A673 (cell line): ENCODE results near the gene TNKS1BP1. TPM values are rescaled to one million over a fixed set of nuclear protein-coding genes. Genes with fewer than 3 reads are reported as not detected.

Source experiments
- BruUV-seq: library from RNA; stranded (reverse); fragments of 400-500 nt; replicated peaks from 2 replicates; lab custom pipeline; 2021; lab: Mats Ljungman, UMichigan
- CTCF ChIA-PET: fragments of 300-600 bp; sonication (Branson Sonifier 250); formaldehyde crosslinking; loops from one replicate; lab custom pipeline; 2022; ENCODE audit warnings: antibody characterized with exemption; lab: Charles Lee
- POLR2A ChIA-PET: fragments of 300-600 bp; sonication (Branson Sonifier 250); formaldehyde crosslinking; loops from one replicate; lab custom pipeline; 2022; ENCODE audit warnings: antibody characterized with exemption; ENCODE audit not compliant: low non-redundant PET; lab: Charles Lee
- DNase-seq: peaks from one replicate; pipeline ENCODE4 v3.0.0-alpha.2; 2015; ENCODE audit warnings: low spot score
- H3K27ac ChIP-seq: fragments of 200-600 bp; sonication (generic); 2 replicates; pipeline ENCODE4 v1.5.1; 2016; ENCODE audit warnings: mixed run types, low read depth, mild to moderate bottlenecking, mixed read lengths, antibody characterized with exemption, low read length; ENCODE audit not compliant: poor library complexity, severe bottlenecking
- H3K27me3 ChIP-seq: fragments of 200-600 bp; sonication (generic); replicated peaks from 2 replicates; pipeline ENCODE4 v1.6.1; 2017; ENCODE audit warnings: mixed run types, low read depth, mild to moderate bottlenecking, mixed read lengths, antibody characterized with exemption, low read length; ENCODE audit not compliant: insufficient read depth, poor library complexity
- H3K36me3 ChIP-seq: fragments of 200-600 bp; sonication (generic); 2 replicates; pipeline ENCODE4 v1.6.1; 2016; ENCODE audit warnings: mixed run types, mild to moderate bottlenecking, mixed read lengths, antibody characterized with exemption, low read length; ENCODE audit not compliant: insufficient read depth, poor library complexity, severe bottlenecking
- H3K4me1 ChIP-seq: fragments of 200-600 bp; sonication (generic); 2 replicates; pipeline ENCODE4 v1.6.1; 2017; ENCODE audit warnings: mixed run types, mild to moderate bottlenecking, mixed read lengths, antibody characterized with exemption, low read length; ENCODE audit not compliant: insufficient read depth, poor library complexity, severe bottlenecking
- H3K4me3 ChIP-seq: fragments of 200-600 bp; sonication (generic); 2 replicates; pipeline ENCODE4 v1.5.1; 2016; ENCODE audit warnings: low read depth, mixed run types, mild to moderate bottlenecking, mixed read lengths, low read length; ENCODE audit not compliant: poor library complexity, severe bottlenecking
- H3K9me3 ChIP-seq: fragments of 200-600 bp; sonication (generic); 2 replicates; pipeline ENCODE4 v1.6.1; 2016; ENCODE audit warnings: mixed run types, low read depth, mild to moderate bottlenecking, mixed read lengths, antibody characterized with exemption, low read length; ENCODE audit not compliant: poor library complexity, severe bottlenecking
- EZH2 ChIP-seq: fragments of 200-600 bp; sonication (generic); IDR thresholded peaks from 2 replicates; pipeline ENCODE4 v1.6.1; 2017; ENCODE audit warnings: borderline replicate concordance, low read depth, mild to moderate bottlenecking, mixed read lengths, antibody characterized with exemption, low read length; ENCODE audit not compliant: poor library complexity, severe bottlenecking
- intact Hi-C: fragments of 100-400 bp; cut with micrococcal nuclease; formaldehyde crosslinking; loops from one replicate; pipeline ENCODE4 v1.10.0; 2022; ENCODE audit not compliant: unreplicated experiment
- total RNA-seq: library from RNA; stranded (reverse); gene quantifications from 2 replicates; pipeline ENCODE4 v1.2.3, GENCODE V29; 2021
- TF ChIP-seq, protein P1 (sequence below): fragments of 300-800, 200-600 bp; sonication (generic); conservative IDR thresholded peaks from 2 replicates; pipeline ENCODE4 v1.5.1; 2017; ENCODE audit warnings: low read depth, mild to moderate bottlenecking, antibody characterized with exemption, low read length, moderate library complexity, mixed read lengths

Gene TNKS1BP1
- total RNA-seq, 1 experiment from 2014 or later = 80.4 TPM

DNA sequence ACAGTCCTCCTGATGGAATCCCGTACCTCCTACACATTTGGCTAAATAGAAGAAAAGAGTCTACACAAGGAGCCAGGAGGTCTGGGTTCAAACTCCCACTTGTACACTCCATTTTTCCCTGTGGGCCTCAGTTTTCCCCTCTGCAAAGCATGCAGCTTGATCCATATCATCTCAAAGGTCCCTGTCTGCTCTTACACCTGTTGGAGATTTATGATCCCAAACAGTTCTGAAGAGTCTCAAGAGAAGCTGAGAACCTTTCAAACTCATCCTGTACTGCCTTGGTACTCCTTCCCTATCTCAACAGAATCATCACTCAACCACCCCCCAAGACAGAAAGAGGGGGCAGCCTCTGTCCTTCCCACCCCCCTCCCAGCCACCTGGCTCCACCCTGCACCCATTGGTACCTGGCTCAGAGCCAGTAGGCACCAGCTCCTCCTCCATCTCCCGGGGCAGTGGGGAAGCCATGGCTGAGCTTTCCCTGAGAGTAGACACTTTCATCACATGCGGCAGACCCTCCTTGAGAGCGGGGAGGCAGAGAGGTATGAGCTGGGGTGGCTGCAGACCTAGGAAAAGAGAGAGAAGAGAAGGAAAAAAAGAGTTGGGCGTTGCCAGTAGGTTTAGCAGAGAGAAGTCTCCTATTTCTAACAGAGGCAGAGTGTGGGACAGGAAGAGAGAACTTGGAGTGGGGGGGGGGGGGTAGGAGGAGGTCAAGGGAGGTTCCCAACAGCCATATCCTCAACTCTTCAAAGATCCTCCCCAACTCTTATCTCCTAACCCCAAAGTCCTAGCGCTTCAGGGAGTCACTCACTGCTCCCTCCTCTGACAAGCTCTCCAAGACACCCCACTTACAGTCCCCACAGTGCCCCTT, 3.1 kb downstream of the TNKS1BP1 start:
- peaks cover 43% of the 10 kb centered on the region for H3K4me1 ChIP-seq

DNA sequence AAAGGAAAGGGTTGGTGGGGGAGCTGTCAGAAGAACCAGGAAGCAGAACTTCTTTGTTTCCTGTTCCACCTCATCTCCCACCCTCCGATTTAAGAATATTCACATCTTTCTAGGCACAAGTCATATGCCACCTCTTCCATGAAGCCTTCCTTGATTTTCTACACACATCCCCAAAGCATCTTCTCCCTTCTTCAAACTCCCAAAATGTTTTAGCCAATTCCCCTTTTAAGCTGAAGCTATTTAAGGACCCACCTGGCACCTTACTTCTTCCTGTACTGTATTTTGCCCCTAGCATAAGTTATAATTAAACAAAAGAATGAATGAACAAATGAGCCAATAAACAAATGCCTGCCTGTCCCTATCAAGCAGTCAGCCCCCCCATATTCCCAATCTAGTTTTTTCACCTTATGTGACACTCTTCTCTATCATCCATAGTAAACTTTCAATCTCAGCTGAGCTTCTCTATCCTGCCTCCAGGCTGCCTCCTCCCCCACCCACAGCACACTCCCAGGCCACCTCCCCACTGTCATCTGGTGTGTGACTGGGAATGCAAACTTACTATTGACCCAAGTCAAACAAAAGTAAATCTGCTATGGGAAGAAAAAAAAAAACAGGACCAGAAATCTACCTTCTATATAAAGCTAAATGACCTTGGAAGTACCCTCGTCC, 3.9 kb downstream of the TNKS1BP1 start:
- CTCF ChIA-PET = no interaction called here
- Histone ChIP-seq H3K9me3 (no peaks in the 10 kb centered on the region), H3K27me3 (no peaks in the 10 kb centered on the region)

More for the DNA sequence above, 3.1 kb downstream of the TNKS1BP1 start:
- Histone ChIP-seq H3K36me3 (peaks cover 53% of the 10 kb centered on the region), H3K27ac (peak overlapping the region; percentile 85), H3K4me3 (peak overlapping the region; percentile 74), H3K27me3 (no peaks in the 10 kb centered on the region), H3K9me3 (no peaks in the 10 kb centered on the region)
- CTCF ChIA-PET = no interaction called here
- intact Hi-C loops = loop anchor here (10.0 kb wide), 1 partner anchor 1253 kb away; the partner anchor contains the start of genes LPXN and ZFP91
- POLR2A ChIA-PET = interaction anchor here (0.9 kb wide), 1 partner anchor 10 kb away, joined by 3 read pairs; no protein-coding TSS in a partner anchor
- no TSS peak for BruUV-seq
- no peak for DNase-seq
- no peak for TF ChIP-seq EZH2
- TF ChIP-seq, protein P1, sequence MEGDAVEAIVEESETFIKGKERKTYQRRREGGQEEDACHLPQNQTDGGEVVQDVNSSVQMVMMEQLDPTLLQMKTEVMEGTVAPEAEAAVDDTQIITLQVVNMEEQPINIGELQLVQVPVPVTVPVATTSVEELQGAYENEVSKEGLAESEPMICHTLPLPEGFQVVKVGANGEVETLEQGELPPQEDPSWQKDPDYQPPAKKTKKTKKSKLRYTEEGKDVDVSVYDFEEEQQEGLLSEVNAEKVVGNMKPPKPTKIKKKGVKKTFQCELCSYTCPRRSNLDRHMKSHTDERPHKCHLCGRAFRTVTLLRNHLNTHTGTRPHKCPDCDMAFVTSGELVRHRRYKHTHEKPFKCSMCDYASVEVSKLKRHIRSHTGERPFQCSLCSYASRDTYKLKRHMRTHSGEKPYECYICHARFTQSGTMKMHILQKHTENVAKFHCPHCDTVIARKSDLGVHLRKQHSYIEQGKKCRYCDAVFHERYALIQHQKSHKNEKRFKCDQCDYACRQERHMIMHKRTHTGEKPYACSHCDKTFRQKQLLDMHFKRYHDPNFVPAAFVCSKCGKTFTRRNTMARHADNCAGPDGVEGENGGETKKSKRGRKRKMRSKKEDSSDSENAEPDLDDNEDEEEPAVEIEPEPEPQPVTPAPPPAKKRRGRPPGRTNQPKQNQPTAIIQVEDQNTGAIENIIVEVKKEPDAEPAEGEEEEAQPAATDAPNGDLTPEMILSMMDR = no peak

DNA sequence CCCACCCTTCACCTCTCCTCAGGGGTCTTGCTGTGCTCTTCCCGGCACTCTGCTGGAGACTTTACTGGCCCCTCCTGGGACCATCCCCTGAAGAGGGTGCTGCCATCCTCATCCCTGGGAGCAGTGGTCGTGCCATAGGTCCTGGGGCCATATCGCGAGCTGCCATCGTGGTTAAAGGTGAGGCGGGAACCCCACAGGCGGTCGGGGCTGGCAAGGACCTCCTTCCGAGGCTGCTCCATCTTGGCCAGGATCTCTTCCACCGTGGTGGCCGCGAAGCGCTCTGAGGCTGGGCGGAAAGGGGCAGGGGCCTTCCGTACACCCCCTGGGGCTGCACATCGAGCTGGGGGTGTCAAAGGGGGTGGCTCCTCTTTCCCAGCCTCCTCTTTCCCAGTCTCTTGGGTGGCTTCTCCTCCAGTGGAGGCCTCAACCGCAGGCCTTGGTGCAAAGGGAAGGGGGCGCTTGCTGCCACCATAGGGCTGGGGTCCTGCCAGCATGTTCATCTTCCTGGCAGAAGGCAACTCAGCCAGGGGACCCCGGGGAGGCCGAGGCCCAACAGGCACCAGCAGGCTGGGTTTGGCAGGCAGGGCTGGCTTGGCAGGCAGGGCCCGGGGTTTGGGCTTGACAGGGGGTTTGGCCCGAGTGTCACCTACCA, 4.6 kb downstream of the TNKS1BP1 start:
- H3K27ac ChIP-seq = no peak overlapping the region

More for the DNA sequence above, 3.9 kb downstream of the TNKS1BP1 start:
- H3K4me3 ChIP-seq = no peak overlapping the region
- intact Hi-C loops = loop anchor here (10.0 kb wide), 1 partner anchor 1254 kb away; the partner anchor contains the start of genes LPXN and ZFP91
- no peak for DNase-seq
- H3K27ac ChIP-seq = peak overlapping the region; percentile 85
- POLR2A ChIA-PET = no interaction called here
- peaks cover 39% of the 10 kb centered on the region for H3K4me1 ChIP-seq
- H3K36me3 ChIP-seq = peaks cover 50% of the 10 kb centered on the region
- TF ChIP-seq, protein P1 = no peak
- TF ChIP-seq EZH2 = no peak
- no TSS peak for BruUV-seq

More for the DNA sequence above, 4.6 kb downstream of the TNKS1BP1 start:
- Histone ChIP-seq H3K9me3 (no peaks in the 10 kb centered on the region), H3K36me3 (peaks cover 52% of the 10 kb centered on the region), H3K4me1 (peaks cover 39% of the 10 kb centered on the region), H3K4me3 (no peak overlapping the region), H3K27me3 (no peaks in the 10 kb centered on the region)
- intact Hi-C loops = loop anchor here (10.0 kb wide), 1 partner anchor 1255 kb away; the partner anchor contains the start of genes LPXN and ZFP91
- TF ChIP-seq, protein P1 = no peak
- no peak for TF ChIP-seq EZH2
- POLR2A ChIA-PET = no interaction called here
- no peak for DNase-seq
- BruUV-seq = no TSS peak
- CTCF ChIA-PET = no interaction called here
